ENCODE results near the gene MEX3D.

MEX3D gene

DNA sequence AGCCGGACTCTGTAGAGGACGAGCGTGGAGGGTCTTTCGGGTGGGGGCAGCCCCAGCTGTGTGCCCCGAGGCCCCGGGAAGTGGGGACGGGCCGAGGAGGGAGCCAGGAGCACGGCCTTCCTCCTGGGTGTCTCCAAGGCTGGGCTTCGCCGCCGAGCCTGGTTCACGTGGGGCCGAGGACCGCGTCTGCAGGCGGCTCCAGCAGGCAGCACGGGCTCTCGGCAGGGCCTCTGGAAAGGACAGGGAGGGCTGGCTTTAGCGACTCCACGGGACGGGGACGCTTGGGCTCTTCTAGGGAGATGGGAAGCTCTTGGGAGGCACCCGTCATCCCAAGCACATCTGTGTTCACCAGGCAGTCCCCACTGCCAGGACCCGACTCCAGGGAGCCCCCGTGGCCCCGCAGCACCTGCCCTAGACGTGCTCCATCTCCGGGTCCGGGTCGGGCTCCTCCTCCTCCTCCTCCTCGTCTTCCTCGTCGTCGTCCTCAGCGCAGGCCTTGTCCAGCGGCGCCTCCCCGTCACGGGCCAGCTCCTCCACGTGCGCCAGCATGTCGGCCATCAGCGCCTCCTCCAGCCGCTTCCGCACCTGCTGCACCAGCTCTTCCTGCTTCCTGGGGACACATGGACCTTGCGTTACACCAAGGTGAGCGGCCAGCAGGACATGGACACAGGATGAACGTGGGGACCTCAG is 9.9 kb upstream of the MEX3D start:
- DNase-seq (ENCODE audit: low read depth): no peak
- no peak overlapping the region for H3K4me3 ChIP-seq (ENCODE audit: low read depth, low read length)
- TF ChIP-seq, protein P1, sequence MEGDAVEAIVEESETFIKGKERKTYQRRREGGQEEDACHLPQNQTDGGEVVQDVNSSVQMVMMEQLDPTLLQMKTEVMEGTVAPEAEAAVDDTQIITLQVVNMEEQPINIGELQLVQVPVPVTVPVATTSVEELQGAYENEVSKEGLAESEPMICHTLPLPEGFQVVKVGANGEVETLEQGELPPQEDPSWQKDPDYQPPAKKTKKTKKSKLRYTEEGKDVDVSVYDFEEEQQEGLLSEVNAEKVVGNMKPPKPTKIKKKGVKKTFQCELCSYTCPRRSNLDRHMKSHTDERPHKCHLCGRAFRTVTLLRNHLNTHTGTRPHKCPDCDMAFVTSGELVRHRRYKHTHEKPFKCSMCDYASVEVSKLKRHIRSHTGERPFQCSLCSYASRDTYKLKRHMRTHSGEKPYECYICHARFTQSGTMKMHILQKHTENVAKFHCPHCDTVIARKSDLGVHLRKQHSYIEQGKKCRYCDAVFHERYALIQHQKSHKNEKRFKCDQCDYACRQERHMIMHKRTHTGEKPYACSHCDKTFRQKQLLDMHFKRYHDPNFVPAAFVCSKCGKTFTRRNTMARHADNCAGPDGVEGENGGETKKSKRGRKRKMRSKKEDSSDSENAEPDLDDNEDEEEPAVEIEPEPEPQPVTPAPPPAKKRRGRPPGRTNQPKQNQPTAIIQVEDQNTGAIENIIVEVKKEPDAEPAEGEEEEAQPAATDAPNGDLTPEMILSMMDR (IDR thresholded peaks at IDR 0.05; ENCODE audit: control insufficient read depth, extremely low read depth, insufficient read depth): no peak

DNA sequence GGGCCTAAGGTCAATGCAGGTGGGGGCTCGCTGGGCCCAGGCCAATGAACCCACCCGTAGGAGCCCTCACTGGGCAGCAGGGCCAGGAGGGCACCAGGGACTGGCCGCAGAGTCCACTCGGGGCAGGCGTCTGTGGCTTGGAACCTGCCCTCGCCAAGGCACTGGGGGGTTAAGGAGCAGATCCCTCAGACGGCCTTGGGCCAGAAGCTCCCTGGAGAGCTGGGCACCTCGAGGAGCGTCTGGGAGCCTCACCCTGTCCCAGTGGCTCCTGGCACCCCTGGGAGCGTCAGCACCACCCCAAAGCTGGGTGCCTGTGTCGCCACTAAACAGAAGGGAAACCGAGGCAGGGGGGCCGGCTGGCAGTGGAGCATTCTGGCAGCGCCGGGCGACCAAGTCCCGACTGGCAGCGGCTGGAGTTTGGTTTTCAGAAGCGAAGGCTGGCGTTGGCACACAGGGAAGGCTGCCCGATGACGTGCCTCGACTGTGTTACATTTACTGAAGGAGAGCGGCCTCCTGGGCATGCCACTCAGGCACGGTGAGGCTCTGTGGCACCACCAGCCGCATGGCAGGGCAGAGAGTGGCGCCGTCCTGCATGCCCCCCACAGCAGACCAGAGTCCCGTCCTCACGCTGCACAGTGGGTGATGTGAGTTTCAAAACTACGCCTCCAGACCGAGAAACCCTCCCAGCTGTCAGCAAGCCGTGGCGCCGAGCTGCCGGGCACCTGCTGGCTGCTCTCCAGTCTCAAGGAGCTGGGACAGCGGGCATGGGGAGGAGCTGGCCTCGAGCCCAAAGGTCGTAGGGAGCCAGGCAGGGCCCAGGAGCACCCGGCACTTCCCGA is 9.2 kb upstream of the MEX3D start:
- TF ChIP-seq, protein P1 (IDR thresholded peaks at IDR 0.05; ENCODE audit: control insufficient read depth, extremely low read depth, insufficient read depth): no peak
- H3K4me3 ChIP-seq (ENCODE audit: low read depth, low read length): no peak overlapping the region
- DNase-seq (ENCODE audit: low read depth): no peak

DNA sequence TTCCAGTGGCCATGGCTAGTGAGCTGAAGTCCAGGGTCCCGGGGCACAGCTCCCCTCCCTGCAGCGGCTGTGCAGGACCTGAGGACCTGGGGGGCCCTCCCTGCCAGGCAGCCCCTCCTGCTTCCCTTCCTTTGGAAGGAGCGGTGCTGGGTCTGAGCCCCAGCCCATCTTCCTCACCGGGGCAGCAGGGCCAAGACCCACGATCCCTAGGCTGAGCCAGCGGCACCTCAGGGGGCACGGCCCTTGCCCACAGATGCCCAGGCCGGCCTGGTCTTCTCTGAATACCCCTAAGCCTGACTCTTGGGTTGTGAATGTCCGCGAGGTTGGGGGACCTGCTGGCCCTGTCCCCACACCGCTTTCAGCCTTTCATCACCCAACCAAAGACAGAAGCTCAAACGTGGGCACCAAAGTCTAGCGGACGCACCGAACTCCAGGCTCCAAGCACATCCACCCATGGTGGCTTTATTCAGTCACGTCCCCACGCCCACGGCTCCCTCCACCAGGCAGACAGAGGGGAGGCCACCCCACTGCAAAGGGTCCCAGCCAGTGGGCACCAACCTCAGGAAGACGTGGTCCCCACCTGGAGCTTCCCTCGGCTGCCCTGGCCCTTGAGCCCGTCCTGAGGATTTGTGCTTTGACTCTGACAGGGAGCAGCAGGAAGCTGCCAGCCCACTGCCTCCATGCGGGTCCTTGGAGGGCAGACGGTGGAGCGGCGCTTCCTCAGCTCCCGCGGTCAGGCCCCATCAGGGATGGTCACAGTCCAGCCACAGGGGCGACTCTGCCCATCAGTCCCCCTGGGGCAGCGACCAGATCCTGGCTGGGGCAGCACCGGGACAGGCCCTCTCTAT is 8.3 kb upstream of the MEX3D start:
- no peak overlapping the region for H3K4me3 ChIP-seq (ENCODE audit: low read depth, low read length)
- TF ChIP-seq, protein P1 (IDR thresholded peaks at IDR 0.05; ENCODE audit: control insufficient read depth, extremely low read depth, insufficient read depth): no peak
- DNase-seq (ENCODE audit: low read depth): no peak

DNA sequence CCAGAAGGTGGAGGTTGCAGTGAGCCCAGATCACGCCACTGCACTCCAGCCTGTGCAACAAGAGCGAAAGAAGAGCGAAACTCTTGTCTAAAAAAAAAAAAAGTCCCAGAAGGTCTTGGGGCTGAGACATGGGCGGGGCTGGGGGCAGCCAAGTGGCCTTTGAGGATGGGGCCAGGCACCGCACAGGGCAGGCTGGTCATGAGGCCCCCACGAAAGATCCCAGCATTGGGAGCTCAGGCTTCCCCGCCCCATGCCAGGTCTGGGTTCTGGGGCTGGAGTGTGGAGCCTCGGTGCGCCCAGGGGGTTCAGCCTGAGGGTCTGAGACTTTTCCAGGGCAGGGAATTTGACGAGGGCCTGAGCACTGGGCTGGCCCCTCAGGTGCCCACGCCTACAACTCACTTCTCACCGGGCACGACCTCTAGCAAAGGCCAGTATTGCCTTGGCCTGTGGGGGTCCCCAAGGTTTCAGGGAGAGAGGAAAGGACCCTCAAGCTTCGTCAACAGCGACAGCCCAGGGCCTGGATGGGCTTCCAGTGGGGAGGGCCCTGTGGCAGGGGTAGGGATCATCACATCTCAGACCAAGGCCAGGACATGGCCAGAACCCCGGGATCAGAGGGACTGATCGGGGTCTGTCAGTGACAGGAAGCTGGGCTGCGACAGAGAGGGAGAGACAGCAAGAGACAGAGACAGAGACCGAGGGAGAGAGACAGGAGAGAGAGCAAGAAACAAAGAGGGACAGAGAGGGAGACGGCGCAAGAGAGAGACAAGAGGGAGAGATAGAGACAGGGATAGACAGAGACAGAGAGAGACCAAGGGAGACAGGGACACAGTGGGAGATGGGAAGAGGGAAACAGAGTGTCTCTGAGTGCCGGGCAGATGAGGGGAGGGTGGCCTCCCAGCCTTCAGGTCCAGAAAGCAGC is 7.5 kb upstream of the MEX3D start:
- no peak overlapping the region for H3K4me3 ChIP-seq (ENCODE audit: low read depth, low read length)
- TF ChIP-seq, protein P1 (IDR thresholded peaks at IDR 0.05; ENCODE audit: control insufficient read depth, extremely low read depth, insufficient read depth): no peak
- DNase-seq (ENCODE audit: low read depth): no peak

DNA sequence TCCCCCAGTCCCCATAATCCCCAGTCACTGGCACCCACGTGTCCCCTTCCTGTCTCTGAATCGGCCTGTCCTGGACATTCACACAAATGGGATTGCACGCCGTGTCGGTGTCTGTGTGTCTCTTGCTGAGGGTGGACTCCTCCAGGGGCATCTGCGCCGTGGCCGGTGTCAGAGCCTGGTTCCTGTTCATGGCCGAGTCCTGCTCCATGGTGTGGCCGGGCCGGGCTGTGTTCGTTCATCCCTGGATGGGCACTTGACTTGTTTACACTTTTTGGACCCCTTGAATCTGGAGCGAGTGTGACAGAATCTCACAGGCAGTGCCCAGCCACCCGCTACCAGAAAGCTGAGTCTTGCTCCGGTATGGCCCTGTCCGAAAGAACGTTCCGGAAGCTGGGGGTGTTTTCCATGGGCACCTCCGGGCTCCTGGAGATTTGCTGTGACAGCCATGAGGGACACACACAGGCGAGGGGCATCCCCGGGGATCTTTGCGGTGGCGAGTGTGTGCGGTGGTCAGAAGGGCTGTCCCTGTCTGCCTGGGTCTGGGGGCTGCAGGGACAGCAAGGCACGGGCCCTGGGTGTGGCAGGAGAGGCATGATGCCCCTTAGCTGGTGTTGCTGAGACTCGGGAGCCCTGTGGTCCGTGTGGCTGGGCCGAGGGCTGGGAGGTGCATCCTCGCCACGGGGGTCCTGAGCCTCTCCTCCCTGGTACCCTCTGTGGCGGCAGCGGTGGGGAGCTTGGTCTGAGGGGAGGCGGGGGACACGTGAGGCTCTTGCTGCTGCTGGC is 6.4 kb upstream of the MEX3D start:
- no peak overlapping the region for H3K4me3 ChIP-seq (ENCODE audit: low read depth, low read length)
- TF ChIP-seq, protein P1 (IDR thresholded peaks at IDR 0.05; ENCODE audit: control insufficient read depth, extremely low read depth, insufficient read depth): no peak
- DNase-seq (ENCODE audit: low read depth): no peak
